GM18907 (cell line): ENCODE results near the gene DLG2.

Source experiments
- ATAC-seq: cut with Tn5 transposase; IDR thresholded peaks from one replicate; pipeline ENCODE4 v1.9.1; 2021; ENCODE audit warnings: mild to moderate bottlenecking, moderate library complexity; ENCODE audit not compliant: unreplicated experiment

DLG2 gene

DNA sequence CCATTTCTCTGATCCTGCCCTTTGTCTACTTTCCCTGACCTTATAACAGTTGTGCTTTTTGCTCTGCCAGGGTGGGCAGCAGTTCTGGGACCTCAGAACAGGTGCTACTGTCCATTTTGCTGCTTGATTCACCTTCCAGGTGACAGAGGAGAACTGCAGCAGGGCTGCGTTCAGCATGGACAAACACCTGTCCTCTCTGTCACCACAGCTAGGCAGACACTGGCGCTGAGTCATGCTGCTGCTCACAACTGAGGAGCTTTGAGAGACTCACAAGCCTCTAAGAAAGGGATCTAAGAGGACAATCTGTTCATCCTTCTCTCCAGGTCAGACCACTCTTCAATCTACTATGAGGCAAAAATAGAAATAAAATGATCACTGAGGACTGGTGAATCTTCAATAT is 1196.5 kb downstream of the DLG2 start:
- ATAC-seq: no peak

- ATAC-seq: no peak
Measured at GRCh38 chr11:84425673-84426072, 1201.5 kb downstream of the DLG2 start.

DNA sequence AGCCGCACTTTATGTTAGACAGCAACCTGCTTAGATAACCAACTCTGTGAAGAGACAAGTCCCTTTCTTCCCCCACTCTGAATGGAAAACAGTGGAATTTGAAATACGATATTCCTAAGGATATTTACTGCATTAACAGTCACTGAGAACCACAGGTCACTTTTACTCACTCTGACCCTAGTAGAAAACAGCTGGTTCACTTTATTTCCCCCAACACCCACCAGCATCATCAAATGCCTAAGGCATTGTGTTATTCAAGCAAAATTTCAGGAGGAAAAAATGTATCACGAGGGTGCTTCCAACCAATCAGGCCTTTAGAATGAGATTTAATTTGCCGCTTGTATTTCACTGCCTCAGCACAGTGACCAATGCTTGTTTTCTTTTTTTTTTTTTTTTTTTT is 1206.9 kb downstream of the DLG2 start:
- ATAC-seq: no peak

GRCh38 chr11:84419616-84420015 is 1207.5 kb downstream of the DLG2 start:
- no peak for ATAC-seq

- ATAC-seq: no peak
Measured at GRCh38 chr11:84414920-84415319, 1212.2 kb downstream of the DLG2 start.

GRCh38 chr11:84413549-84413948 is 1213.6 kb downstream of the DLG2 start:
- ATAC-seq: no peak

- no peak for ATAC-seq
Measured at GRCh38 chr11:84412862-84413261, 1214.3 kb downstream of the DLG2 start.

DNA sequence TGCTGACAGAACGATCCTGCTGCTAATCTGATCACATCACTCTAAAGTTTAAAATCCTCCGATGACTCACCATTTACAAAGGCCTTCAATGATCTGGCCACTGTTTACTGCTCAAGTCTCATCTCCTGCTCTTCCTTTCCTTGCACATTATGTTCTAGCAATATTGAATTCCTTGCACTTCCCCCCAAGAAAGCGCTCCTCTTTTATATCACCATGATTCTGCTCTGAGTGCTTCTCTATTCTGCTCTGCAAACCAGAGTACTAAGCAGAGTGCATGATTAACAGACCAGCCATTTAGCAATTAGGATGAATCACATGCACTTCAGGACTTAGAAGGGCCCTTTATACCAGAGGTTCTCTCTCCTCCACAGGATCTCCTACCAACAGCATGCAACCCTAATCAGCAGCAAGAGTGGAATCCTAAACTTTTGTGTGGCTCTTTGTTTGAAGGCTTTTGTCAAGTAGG is 1218.2 kb downstream of the DLG2 start:
- no peak for ATAC-seq

- no peak for ATAC-seq
Measured at GRCh38 chr11:84407091-84407490, 1220.1 kb downstream of the DLG2 start.

- ATAC-seq: peak; percentile 53
Measured at GRCh38 chr11:84398017-84398626, 1229.0 kb downstream of the DLG2 start.

DNA sequence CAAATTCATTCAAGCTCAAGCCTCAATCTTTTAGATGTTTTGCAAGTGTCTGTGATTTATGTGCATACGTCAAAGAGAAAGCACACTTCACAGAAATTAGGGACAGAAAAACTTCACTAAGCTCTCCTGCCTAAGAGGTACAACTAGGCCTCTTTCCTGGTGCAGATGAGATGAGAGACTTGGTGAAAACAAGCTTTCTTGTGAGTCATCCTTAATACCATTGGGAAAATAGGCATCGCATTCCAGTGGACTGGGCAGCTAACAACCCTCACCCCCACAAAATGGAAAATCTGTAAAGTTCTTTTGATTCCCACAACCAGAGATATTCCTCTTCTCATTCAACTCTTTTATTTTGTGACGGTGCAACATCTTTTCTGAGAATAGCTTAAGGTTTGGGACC is 1230.6 kb downstream of the DLG2 start:
- no peak for ATAC-seq

GRCh38 chr11:84390441-84391078 is 1236.6 kb downstream of the DLG2 start:
- no peak for ATAC-seq

- ATAC-seq: no peak
Measured at GRCh38 chr11:84389696-84390095, 1237.4 kb downstream of the DLG2 start.

- ATAC-seq: no peak
Measured at GRCh38 chr11:84384731-84385130, 1242.4 kb downstream of the DLG2 start.

DNA sequence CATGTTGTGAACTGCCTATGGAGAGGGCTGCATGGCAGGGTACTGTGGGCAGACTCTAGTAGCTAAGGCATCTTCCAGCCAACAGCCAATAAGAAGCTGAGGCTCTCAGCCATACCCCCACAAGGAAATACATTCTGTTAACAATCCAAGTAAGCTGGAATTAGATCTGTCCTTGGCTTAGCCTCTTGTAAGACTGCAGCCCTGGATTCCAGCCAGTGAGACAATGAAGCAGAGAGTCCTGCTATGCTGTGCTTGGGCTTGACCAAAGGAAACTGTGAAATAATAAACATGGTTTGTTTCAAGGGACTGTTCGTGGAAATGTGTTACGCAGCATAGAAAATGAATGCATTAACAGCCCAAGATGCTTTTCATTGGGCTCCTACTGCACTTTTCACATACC is 1243.6 kb downstream of the DLG2 start:
- no peak for ATAC-seq

DNA sequence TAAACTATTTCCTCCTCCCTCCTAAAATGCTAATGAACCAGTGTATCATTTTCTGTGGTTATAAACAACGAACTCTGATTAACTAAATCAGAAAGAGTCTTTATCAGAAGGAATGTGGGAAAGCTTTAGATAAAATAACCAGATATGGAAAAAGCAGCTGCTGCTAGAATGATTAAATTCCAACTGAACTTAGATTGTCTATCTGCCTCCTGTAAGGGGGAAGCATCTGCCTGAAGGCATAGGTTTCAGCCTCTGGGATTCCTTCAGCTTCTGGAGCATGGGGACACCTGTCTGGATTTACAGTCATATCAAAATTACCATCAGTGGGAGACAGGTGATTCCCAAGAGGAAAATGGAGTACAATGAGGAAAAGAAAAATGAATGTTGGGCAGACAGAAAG is 1245.5 kb downstream of the DLG2 start:
- no peak for ATAC-seq

DNA sequence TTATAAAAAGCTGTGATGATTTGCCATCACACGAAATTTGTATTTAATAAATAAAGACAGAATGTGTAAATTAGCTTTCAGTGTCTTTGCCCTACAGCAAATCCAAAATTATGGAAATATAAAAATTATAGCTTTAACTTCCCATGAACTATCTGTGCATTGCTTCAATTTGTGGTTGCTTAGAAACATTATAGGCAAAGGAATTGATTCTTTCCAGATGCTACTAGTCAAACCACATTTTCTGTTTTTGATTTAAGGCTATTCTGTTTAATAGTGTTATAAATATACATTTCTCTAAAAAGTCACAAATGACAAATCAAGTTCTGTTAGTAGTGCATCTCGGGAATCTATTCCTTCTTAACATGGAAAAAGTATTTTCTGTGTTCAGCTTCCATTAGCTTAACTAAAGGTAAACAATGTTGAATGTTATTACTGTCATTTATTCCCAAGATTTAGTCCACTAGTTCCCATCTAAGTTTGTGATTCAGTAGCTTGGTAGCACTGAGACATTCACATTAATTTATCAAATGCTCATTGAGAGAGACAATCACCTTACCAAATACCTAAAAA is 1254.7 kb downstream of the DLG2 start:
- ATAC-seq: no peak

- no peak for ATAC-seq
Measured at GRCh38 chr11:84358034-84358433, 1269.1 kb downstream of the DLG2 start.

DNA sequence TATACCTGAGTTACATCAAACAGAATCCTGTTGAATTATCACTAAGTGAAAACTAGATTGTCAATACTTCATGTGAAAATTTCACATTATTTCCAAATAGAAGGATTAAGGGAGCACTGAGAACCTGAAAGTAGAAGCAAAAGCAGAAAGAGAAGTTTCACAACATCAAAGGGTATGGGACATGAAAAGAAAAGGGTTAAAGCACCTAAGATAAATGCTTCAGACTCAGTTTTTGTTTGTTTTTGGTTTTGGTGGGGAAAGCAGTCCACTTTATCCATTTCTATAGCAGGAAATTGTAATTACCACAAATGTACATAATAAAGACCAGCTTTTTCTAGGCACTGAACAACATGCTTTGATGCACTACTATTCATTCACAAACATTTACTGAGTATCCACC is 1271.2 kb downstream of the DLG2 start:
- no peak for ATAC-seq

- no peak for ATAC-seq
Measured at GRCh38 chr11:84345597-84345996, 1281.5 kb downstream of the DLG2 start.

GRCh38 chr11:84345027-84345426 is 1282.1 kb downstream of the DLG2 start:
- ATAC-seq: no peak

DNA sequence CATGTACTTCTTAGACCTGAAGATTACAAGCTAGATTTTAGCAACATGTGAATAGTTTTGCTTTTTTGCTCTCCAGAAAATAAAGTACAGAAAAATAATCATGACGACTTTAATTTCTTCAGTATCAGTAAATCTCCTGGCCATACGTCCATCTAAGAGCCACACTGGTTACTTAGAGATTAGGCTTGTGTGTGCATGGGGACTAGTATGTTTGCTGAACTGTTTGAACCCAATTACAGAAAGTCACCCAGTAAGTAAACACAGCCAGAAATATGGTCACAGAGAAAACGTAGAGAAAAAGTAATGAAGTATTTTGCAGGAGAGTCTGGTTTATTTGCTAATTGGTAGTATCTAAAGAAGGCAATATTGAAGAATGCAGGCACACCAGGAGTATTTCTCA is 1287.3 kb downstream of the DLG2 start:
- no peak for ATAC-seq

GRCh38 chr11:84333221-84333620 is 1293.9 kb downstream of the DLG2 start:
- ATAC-seq: no peak
